ENCODE data around the gene ACTRT2. TPM values are rescaled to one million over a fixed set of nuclear protein-coding genes. Genes with fewer than 3 reads are reported as not detected.

The ACTRT2 gene
- total RNA-seq, 4 donors from 2014 or later: not detected

GRCh38 chr1:2980849-2981248 lies 40.4 kb upstream of the ACTRT2 start:
- peaks cover 0 to 48% (median 0%) of the 10 kb centered on the region in 4 donors for H3K27me3 ChIP-seq
- H3K36me3 ChIP-seq: no peaks in the 10 kb centered on the region
- no peak overlapping the region for H3K4me3 ChIP-seq
- H3K4me1 ChIP-seq: no peaks in the 10 kb centered on the region
- intact Hi-C loops (cut with DNase I): no loop called here
- WGBS: 20% methylated on average over 10 of the region's 12 CpGs
- DNase-seq (ENCODE audit: extremely low spot score): no peak
- H3K27ac ChIP-seq (replicated peaks in 1 of 4): no peak overlapping the region
- no peaks in the 10 kb centered on the region for H3K9me3 ChIP-seq
- TF ChIP-seq POLR2AphosphoS5 (IDR thresholded peaks at IDR 0.05) (no peak), POLR2A (IDR thresholded peaks at IDR 0.05; ENCODE audit: low read depth) (no peak), CTCF (IDR thresholded peaks at IDR 0.05) (no peak), EP300 (IDR thresholded peaks at IDR 0.05) (no peak)

GRCh38 chr1:2981388-2981787 lies 39.9 kb upstream of the ACTRT2 start:
- TF ChIP-seq POLR2A (IDR thresholded peaks at IDR 0.05; ENCODE audit: low read depth): no peak
- no peak for TF ChIP-seq POLR2AphosphoS5 (IDR thresholded peaks at IDR 0.05)
- no peak for TF ChIP-seq CTCF (IDR thresholded peaks at IDR 0.05)
- TF ChIP-seq EP300 (IDR thresholded peaks at IDR 0.05): no peak
- Histone ChIP-seq H3K9me3 (no peaks in the 10 kb centered on the region), H3K36me3 (no peaks in the 10 kb centered on the region), H3K27me3 (peaks cover 0 to 49% (median 0%) of the 10 kb centered on the region in 4 donors), H3K4me3 (no peak overlapping the region), H3K27ac (replicated peaks in 1 of 4) (no peak overlapping the region), H3K4me1 (no peaks in the 10 kb centered on the region)
- no peak for DNase-seq (ENCODE audit: extremely low spot score)
- 75% methylated on average over 7 of the region's 7 CpGs for WGBS
- intact Hi-C loops (cut with DNase I): no loop called here

DNA sequence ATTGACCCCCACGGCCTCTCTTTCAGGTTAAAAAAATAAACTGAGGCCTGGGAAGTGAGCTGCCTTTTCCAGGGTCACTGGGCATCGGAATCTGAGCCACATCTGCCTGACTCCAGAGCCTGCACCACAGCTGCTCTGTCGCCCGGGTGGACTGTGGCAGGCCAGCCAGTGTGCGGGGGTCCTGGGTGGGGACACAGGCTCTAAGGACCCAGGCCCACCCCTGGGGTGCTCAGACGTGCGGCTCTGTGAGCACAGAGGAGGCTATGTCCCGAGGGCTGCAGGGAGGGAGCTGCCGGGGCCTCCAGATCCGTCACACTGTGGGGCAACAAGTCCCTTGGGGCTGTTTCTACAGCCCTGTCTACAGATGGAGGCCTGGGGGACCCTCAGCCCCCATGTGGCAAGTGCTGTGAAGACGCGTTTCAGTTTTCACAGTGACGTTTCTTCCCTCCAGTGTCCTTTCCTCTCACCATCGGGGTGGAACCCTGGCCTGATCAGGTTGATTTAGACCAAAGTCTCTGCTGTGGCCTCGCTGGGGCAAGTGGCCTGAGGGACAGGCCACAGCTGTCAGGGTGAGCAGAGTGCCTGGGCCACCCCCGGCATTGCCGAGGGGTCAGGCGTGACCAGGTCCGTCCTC lies 39.2 kb upstream of the ACTRT2 start:
- Histone ChIP-seq H3K27me3 (peaks cover 0 to 54% (median 0%) of the 10 kb centered on the region in 4 donors), H3K36me3 (no peaks in the 10 kb centered on the region), H3K4me1 (no peaks in the 10 kb centered on the region), H3K27ac (replicated peaks in 1 of 4) (no peak overlapping the region), H3K4me3 (no peak overlapping the region), H3K9me3 (no peaks in the 10 kb centered on the region)
- intact Hi-C loops (cut with DNase I): no loop called here
- DNase-seq (ENCODE audit: extremely low spot score): no peak
- WGBS: 73% methylated on average over 5 of the region's 19 CpGs
- no peak for TF ChIP-seq POLR2A (IDR thresholded peaks at IDR 0.05; ENCODE audit: low read depth)
- TF ChIP-seq CTCF (IDR thresholded peaks at IDR 0.05): no peak
- TF ChIP-seq EP300 (IDR thresholded peaks at IDR 0.05): no peak
- no peak for TF ChIP-seq POLR2AphosphoS5 (IDR thresholded peaks at IDR 0.05)

DNA sequence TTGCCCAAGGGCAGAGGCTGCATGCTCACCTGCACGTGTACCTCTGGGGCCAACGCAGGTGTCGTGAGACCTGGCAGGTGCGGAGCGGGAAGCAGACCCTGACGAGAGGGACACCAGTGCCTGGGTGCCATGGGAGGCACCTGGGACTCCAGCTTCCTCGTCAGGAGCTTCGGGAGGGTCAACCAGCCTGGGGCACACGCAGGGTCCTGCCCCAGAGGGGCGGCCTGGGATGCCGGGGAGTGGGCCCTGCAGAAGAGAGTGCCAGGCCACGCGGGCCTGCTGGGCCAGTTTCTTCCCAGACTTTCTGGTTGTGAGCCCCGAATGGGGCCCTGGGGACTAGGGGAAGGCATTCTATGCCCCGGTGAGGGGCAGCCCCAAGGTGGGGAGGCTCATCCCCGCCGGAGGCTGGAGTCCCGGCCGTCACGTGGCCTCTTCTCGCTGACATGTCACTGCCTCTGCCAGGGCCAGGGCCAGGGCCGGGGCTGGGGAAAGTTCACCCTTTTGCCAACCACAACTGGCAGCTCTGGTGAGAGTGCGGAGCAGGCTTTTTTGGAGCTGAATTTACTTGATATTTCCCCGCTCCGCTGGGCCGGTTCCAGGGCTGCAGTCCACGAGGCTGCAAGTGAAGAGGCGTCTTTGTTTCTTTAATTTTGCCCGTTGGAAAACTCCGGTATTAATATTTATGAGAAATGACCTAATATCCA lies 38.5 kb upstream of the ACTRT2 start:
- H3K9me3 ChIP-seq: no peaks in the 10 kb centered on the region
- H3K36me3 ChIP-seq: no peaks in the 10 kb centered on the region
- intact Hi-C loops (cut with DNase I): no loop called here
- peaks cover 0 to 60% (median 0%) of the 10 kb centered on the region in 4 donors for H3K27me3 ChIP-seq
- no peak for DNase-seq (ENCODE audit: extremely low spot score)
- WGBS: 70% methylated on average over 19 of the region's 30 CpGs
- H3K4me1 ChIP-seq: no peaks in the 10 kb centered on the region
- no peak overlapping the region for H3K4me3 ChIP-seq
- H3K27ac ChIP-seq (replicated peaks in 1 of 4): peak overlapping the region in 1 of 4 donors; percentile 18
- TF ChIP-seq POLR2A (IDR thresholded peaks at IDR 0.05; ENCODE audit: low read depth): no peak
- no peak for TF ChIP-seq CTCF (IDR thresholded peaks at IDR 0.05)
- TF ChIP-seq POLR2AphosphoS5 (IDR thresholded peaks at IDR 0.05): no peak
- no peak for TF ChIP-seq EP300 (IDR thresholded peaks at IDR 0.05)

Measured in esophagus muscularis mucosa (tissue), 4 donors.